ENCODE results near the gene RPS14. TPM values are rescaled to one million over a fixed set of nuclear protein-coding genes. Genes with fewer than 3 reads are reported as not detected.
"Not testable (repeated sequence)": the region's sequence is repeated elsewhere in the genome, so short reads cannot be mapped to it uniquely, and the experiment has no call there.

RPS14 gene
- total and polyA plus RNA-seq, 8 donors, result 1,164 to 2,138 (median 1,539) TPM

GRCh38 chr5:150457562-150458240, 8.2 kb upstream of the RPS14 start:
- no peak for TF ChIP-seq CTCF (IDR thresholded peaks at IDR 0.05)
- H3K4me3 ChIP-seq, result no peak overlapping the region
- no peak for DNase-seq
- ATAC-seq, result no peak
- 72 to 88% methylated on average over 16 of the region's 16 CpGs for WGBS, 2 donors
- no peak for FAIRE-seq
- H3K9me3 ChIP-seq, result no peaks in the 10 kb centered on the region
- intact Hi-C loops (cut with DNase I), result loop anchor here in 1 of 3 donors (5.0 to 10.0 kb wide), 2 partner anchors 80 to 387 kb away; partner anchors contain the start of gene IRGM
- H3K4me1 ChIP-seq, result no peaks in the 10 kb centered on the region
- no peaks in the 10 kb centered on the region for H3K36me3 ChIP-seq
- H3K27ac ChIP-seq, result no peak overlapping the region
- no peaks in the 10 kb centered on the region for H3K27me3 ChIP-seq

- intact Hi-C loops (cut with DNase I), result loop anchor here in 1 of 3 donors (5.0 to 10.0 kb wide), 2 partner anchors 80 to 388 kb away; partner anchors contain the start of gene IRGM
- no peak for DNase-seq
- Histone ChIP-seq H3K4me1 (no peaks in the 10 kb centered on the region), H3K36me3 (no peaks in the 10 kb centered on the region), H3K9me3 (no peaks in the 10 kb centered on the region), H3K27me3 (no peaks in the 10 kb centered on the region), H3K27ac (no peak overlapping the region), H3K4me3 (no peak overlapping the region)
- no peak for FAIRE-seq
- no peak for ATAC-seq
- WGBS, 2 donors, result 63 to 71% methylated on average over 6 of the region's 6 CpGs
- TF ChIP-seq CTCF (IDR thresholded peaks at IDR 0.05), result no peak
Observed at GRCh38 chr5:150457121-150457520, 7.6 kb upstream of the RPS14 start.

GRCh38 chr5:150454492-150455229, 5.1 kb upstream of the RPS14 start:
- 62 to 85% methylated on average over 9 of the region's 9 CpGs for WGBS, 2 donors
- Histone ChIP-seq H3K4me1 (no peaks in the 10 kb centered on the region), H3K4me3 (no peak overlapping the region), H3K27ac (no peak overlapping the region), H3K9me3 (no peaks in the 10 kb centered on the region), H3K27me3 (no peaks in the 10 kb centered on the region), H3K36me3 (no peaks in the 10 kb centered on the region)
- FAIRE-seq, result no peak
- no peak for DNase-seq
- intact Hi-C loops (cut with DNase I), result loop anchor here in 1 of 3 donors (5.0 to 10.0 kb wide), 2 partner anchors 83 to 390 kb away; partner anchors contain the start of gene IRGM
- ATAC-seq, result no peak
- no peak for TF ChIP-seq CTCF (IDR thresholded peaks at IDR 0.05)

- 68 to 70% methylated on average over 7 to 8 of the region's 8 CpGs for WGBS, 2 donors
- not testable (repeated sequence) for DNase-seq, FAIRE-seq, H3K4me1 ChIP-seq, H3K36me3 ChIP-seq, H3K27ac ChIP-seq, H3K9me3 ChIP-seq, ATAC-seq, H3K27me3 ChIP-seq, H3K4me3 ChIP-seq
- intact Hi-C loops (cut with DNase I), result loop anchor here in 1 of 3 donors (10.0 kb wide), 1 partner anchor 391 kb away; the partner anchor contains the start of gene IRGM
Observed at GRCh38 chr5:150454027-150454426, 4.5 kb upstream of the RPS14 start.

- 89 to 98% methylated on average over 4 of the region's 4 CpGs for WGBS, 2 donors
Observed at GRCh38 chr5:150452914-150453313, 3.4 kb upstream of the RPS14 start.

More at GRCh38 chr5:150452914-150453313, 3.4 kb upstream of the RPS14 start:
- no peaks in the 10 kb centered on the region for H3K27me3 ChIP-seq
- FAIRE-seq, result no peak
- no peak for DNase-seq
- no peaks in the 10 kb centered on the region for H3K36me3 ChIP-seq
- no peaks in the 10 kb centered on the region for H3K9me3 ChIP-seq
- peaks cover 4 to 6% (median 5%) of the 10 kb centered on the region in 3 donors for H3K4me1 ChIP-seq
- no peak for TF ChIP-seq CTCF (IDR thresholded peaks at IDR 0.05)
- ATAC-seq, result no peak
- intact Hi-C loops (cut with DNase I), result loop anchor here in 1 of 3 donors (10.0 kb wide), 1 partner anchor 392 kb away; the partner anchor contains the start of gene IRGM
- H3K4me3 ChIP-seq, result no peak overlapping the region
- H3K27ac ChIP-seq, result no peak overlapping the region

Data from pancreas (tissue), 10 donors.